GM12878 (cell line): ENCODE results near the gene OTOF. TPM values are rescaled to one million over a fixed set of nuclear protein-coding genes. Genes with fewer than 3 reads are reported as not detected.

Experiments used
- ATAC-seq: fragments of 200-7000 bp; cut with Tn5 transposase; 3 replicates; pipeline ENCODE4 v1.9.1; 2020; ENCODE audit warnings: mild to moderate bottlenecking, moderate library complexity
- BruUV-seq: library from RNA; stranded (reverse); fragments of 400-500 nt; replicated peaks from 2 replicates; lab custom pipeline; 2021; lab: Mats Ljungman, UMichigan
- CTCF ChIA-PET: fragments of 300-600 bp; sonication (Branson Sonifier 250); formaldehyde crosslinking; extraction: SDS; loops from one replicate; lab custom pipeline; 2021; ENCODE audit warnings: inconsistent platforms; lab: Yijun Ruan, JAX
- POLR2A ChIA-PET: fragments of 350-600 bp; formaldehyde crosslinking; extraction: SDS; loops from one replicate; lab custom pipeline; 2021; ENCODE audit warnings: inconsistent platforms; lab: Charles Lee
- RAD21 ChIA-PET: fragments of 300-600 bp; sonication (Branson Sonifier 250); formaldehyde crosslinking; loops from one replicate; lab custom pipeline; 2023; ENCODE audit warnings: antibody characterized with exemption; ENCODE audit not compliant: unreplicated experiment; lab: Charles Lee
- SMC1A ChIA-PET: fragments of 300-600 bp; sonication (Branson Sonifier 250); formaldehyde crosslinking; loops from one replicate; lab custom pipeline; 2023; ENCODE audit not compliant: unreplicated experiment, uncharacterized antibody; lab: Charles Lee
- DNase-seq: peaks from one replicate; pipeline ENCODE4 v3.0.0-alpha.2; 2011; ENCODE audit warnings: low read depth, low spot score
- FAIRE-seq: peaks from 3 replicates; lab custom pipeline; 2011; peaks lifted over from hg19 to GRCh38; lab: Jason Lieb, UNC
- H2AFZ ChIP-seq: 2 replicates; pipeline ENCODE4 v1.6.0; 2011; ENCODE audit warnings: low read depth, low read length, control low read depth; ENCODE audit not compliant: control insufficient read depth
- H3K27ac ChIP-seq: 2 replicates; pipeline ENCODE4 v1.5.1; 2011; ENCODE audit warnings: control low read depth; ENCODE audit not compliant: control insufficient read depth, insufficient read depth
- H3K27me3 ChIP-seq, 2 experiments: replicated peaks in 1 of 2; 2 replicates each; pipeline versions ENCODE4 v1.6.0 to v1.6.1; 2011; ENCODE audit warnings: low read length in 1 of 2; ENCODE audit not compliant: control insufficient read depth in 2 of 2, insufficient read depth in 2 of 2
- H3K36me3 ChIP-seq, 2 experiments: 2 replicates each; pipeline ENCODE4 v1.5.1; 2011; ENCODE audit warnings: low read length in 1 of 2; ENCODE audit not compliant: control insufficient read depth in 2 of 2, insufficient read depth in 2 of 2
- H3K4me1 ChIP-seq: 2 replicates; pipeline ENCODE4 v1.6.1; 2011; ENCODE audit warnings: mild to moderate bottlenecking, low read length, moderate library complexity, mixed read lengths; ENCODE audit not compliant: control insufficient read depth, insufficient read depth
- H3K4me2 ChIP-seq: 2 replicates; pipeline ENCODE4 v1.6.0; 2011; ENCODE audit warnings: control low read depth; ENCODE audit not compliant: control insufficient read depth, insufficient read depth
- H3K4me3 ChIP-seq: fragments of 200-600 bp; sonication (generic); 2 replicates; pipeline ENCODE4 v1.5.1; 2016
- H3K79me2 ChIP-seq: 2 replicates; pipeline ENCODE4 v1.6.0; 2011; ENCODE audit warnings: low read length; ENCODE audit not compliant: control insufficient read depth, insufficient read depth
- H3K9ac ChIP-seq: 2 replicates; pipeline ENCODE4 v1.8.0; 2011; ENCODE audit warnings: low read length, control low read depth, mixed read lengths; ENCODE audit not compliant: control insufficient read depth, insufficient read depth
- H3K9me3 ChIP-seq: replicated peaks from 3 replicates; pipeline ENCODE4 v1.5.1; 2011; ENCODE audit warnings: mild to moderate bottlenecking, low read length; ENCODE audit not compliant: control insufficient read depth, insufficient read depth
- H4K20me1 ChIP-seq: 2 replicates; pipeline ENCODE4 v1.6.0; 2011; ENCODE audit not compliant: control insufficient read depth, insufficient read depth
- ATF7 ChIP-seq: fragments of 450-650 bp; IDR thresholded peaks from 2 replicates; pipeline ENCODE4 v1.6.1; 2016; ENCODE audit warnings: low read depth, mild to moderate bottlenecking
- BCL11A ChIP-seq: IDR thresholded peaks from 2 replicates; pipeline ENCODE4 v1.6.1; 2011; ENCODE audit warnings: low read depth, low read length
- BCLAF1 ChIP-seq: fragments of 450-650 bp; IDR thresholded peaks from 2 replicates; pipeline ENCODE4 v1.6.1; 2017; ENCODE audit warnings: antibody characterized with exemption, mild to moderate bottlenecking, moderate library complexity
- IKZF2 ChIP-seq, 2 experiments: fragments of 450-650 bp; IDR thresholded peaks; 2 replicates each; pipeline ENCODE4 v1.6.1; 2017; ENCODE audit warnings: mild to moderate bottlenecking in 2 of 2, moderate library complexity in 2 of 2
- JUNB ChIP-seq: IDR thresholded peaks from 2 replicates; pipeline ENCODE4 v1.6.1; 2016; ENCODE audit warnings: antibody characterized with exemption, mild to moderate bottlenecking
- KLF5 ChIP-seq: fragments of 450-650 bp; IDR thresholded peaks from 2 replicates; pipeline ENCODE4 v1.6.1; 2014; ENCODE audit warnings: mild to moderate bottlenecking; ENCODE audit not compliant: partially characterized antibody
- MAX ChIP-seq: IDR thresholded peaks from 2 replicates; pipeline ENCODE4 v1.6.1; 2012; ENCODE audit warnings: low read depth, low read length, improper control_type of control experiment
- MXI1 ChIP-seq: fragments of 150-350 bp; IDR thresholded peaks from 2 replicates; pipeline ENCODE4 v1.6.1; 2011; ENCODE audit warnings: low read depth, mild to moderate bottlenecking, inconsistent platforms, low read length, improper control_type of control experiment
- NFXL1 ChIP-seq: fragments of 450-650 bp; IDR thresholded peaks from 2 replicates; pipeline ENCODE4 v1.6.1; 2017; ENCODE audit warnings: antibody characterized with exemption, mild to moderate bottlenecking, borderline replicate concordance
- RBBP5 ChIP-seq: fragments of 200-600 bp; sonication (generic); conservative IDR thresholded peaks from 2 replicates; pipeline ENCODE4 v1.6.1; 2016
- SKIL ChIP-seq: fragments of 450-650 bp; IDR thresholded peaks from 2 replicates; pipeline ENCODE4 v1.6.1; 2017; ENCODE audit warnings: mild to moderate bottlenecking, low read depth, inconsistent platforms; ENCODE audit not compliant: poor library complexity, severe bottlenecking
- TBL1XR1 ChIP-seq: IDR thresholded peaks from 2 replicates; pipeline ENCODE4 v1.6.1; 2012; ENCODE audit warnings: low read depth, low read length, improper control_type of control experiment
- WRNIP1 ChIP-seq: IDR thresholded peaks from 2 replicates; pipeline ENCODE4 v1.6.1; 2011; ENCODE audit warnings: low read depth, low read length, improper control_type of control experiment, borderline replicate concordance
- YBX1 ChIP-seq: fragments of 450-650 bp; IDR thresholded peaks from 2 replicates; pipeline ENCODE4 v1.6.1; 2016; ENCODE audit warnings: antibody characterized with exemption
- YY1 ChIP-seq: IDR thresholded peaks from 2 replicates; pipeline ENCODE4 v1.6.1; 2011; ENCODE audit warnings: low read depth, mild to moderate bottlenecking, low read length
- ZBTB40 ChIP-seq: fragments of 450-650 bp; IDR thresholded peaks from 2 replicates; pipeline ENCODE4 v1.6.1; 2016; ENCODE audit warnings: mild to moderate bottlenecking, moderate library complexity, borderline replicate concordance
- WGBS: methylation state at CpG from one replicate; pipeline ENCODE4 v1.1.6; 2016; ENCODE audit warnings: low lambda C conversion rate; ENCODE audit not compliant: insufficient replicate concordance, insufficient coverage; ENCODE audit errors: missing lambda C conversion rate; 5-methylcytosine and 5-hydroxymethylcytosine counted together
- in situ Hi-C: fragments of 300-500 bp; cut with MboI; formaldehyde crosslinking; loops from 9 replicates; pipeline ENCODE4 v1.14.3; 2018; ENCODE audit warnings: mixed read lengths
- intact Hi-C: fragments of 100-400 bp; cut with micrococcal nuclease; formaldehyde crosslinking; loops from one replicate; pipeline ENCODE4 v1.14.2; 2022; ENCODE audit not compliant: unreplicated experiment
- polyA plus RNA-seq, 11 experiments: library from polyadenylated mRNA; depleted of rRNA in 4 of 11; unstranded in 6 of 11; stranded (reverse) in 5 of 11; fragments of >200 nt; fragmentation: Nextera tagmentation in 4 of 11; fragmentation: Illumina TruSeq in 1 of 11; extraction: Ambion mirVana in 4 of 11; extraction: Trizol in 1 of 11; gene quantifications; 1 replicate in 1 of 11; 2 replicates in 10 of 11; pipeline versions ENCODE4 v1.2.1 to v1.2.3, GENCODE V29; 2011 to 2016; ENCODE audit warnings: inconsistent platforms in 2 of 11, missing spikeins in 2 of 11, low read depth in 1 of 11
- total RNA-seq, 4 experiments: library from RNA; depleted of rRNA in 3 of 4; stranded (reverse); fragments of >200 nt in 3 of 4; fragmentation: Illumina TruSeq in 1 of 4; extraction: Trizol in 1 of 4; gene quantifications; 2 replicates each; pipeline versions ENCODE4 v1.2.1 to v1.2.3, GENCODE V29; 2013 to 2021

The OTOF gene
- total and polyA plus RNA-seq, 10 of the 15 experiments (the other 5 are each of a cell fraction or from before 2014, with no cell fraction given): under 0.01 to 0.31 (median 0.07) TPM; not detected in 6

GRCh38 chr2:26473796-26474195 is 4.1 kb downstream of the OTOF start:
- Histone ChIP-seq H2AFZ (no peak overlapping the region), H3K9ac (no peak overlapping the region), H3K4me1 (no peaks in the 10 kb centered on the region), H4K20me1 (no peaks in the 10 kb centered on the region), H3K79me2 (no peaks in the 10 kb centered on the region), H3K4me3 (no peak overlapping the region), H3K9me3 (peaks cover 3% of the 10 kb centered on the region; the same call in 1 of the 3 replicates), H3K27ac (no peak overlapping the region), H3K27me3 (no peaks in the 10 kb centered on the region), H3K36me3 (no peaks in the 10 kb centered on the region), H3K4me2 (no peak overlapping the region)
- POLR2A ChIA-PET: no interaction called here
- 28% methylated on average over 5 of the region's 9 CpGs for WGBS
- CTCF ChIA-PET: no interaction called here
- ATAC-seq: no peak
- no peak for FAIRE-seq
- SMC1A ChIA-PET: no interaction called here
- intact Hi-C loops (no loop called here), in situ Hi-C loops (no loop called here)
- RAD21 ChIA-PET: no interaction called here
- no TSS peak for BruUV-seq
- DNase-seq: no peak
- TF ChIP-seq TBL1XR1 (no peak), YBX1 (no peak), JUNB (no peak), MXI1 (no peak), YY1 (no peak), SKIL (no peak), MAX (no peak), RBBP5 (no peak), BCLAF1 (no peak), BCL11A (no peak), KLF5 (no peak), WRNIP1 (no peak), ZBTB40 (no peak), IKZF2 (IDR thresholded peaks at IDR 0.05) (no peak), NFXL1 (no peak), ATF7 (no peak)
